Measurements from ENCODE around the gene DAP3.
"Not testable (repeated sequence)": the region's sequence is repeated elsewhere in the genome, so short reads cannot be mapped to it uniquely, and the experiment has no call there.

Gene DAP3

GRCh38 chr1:155759966-155760630, 71.2 kb downstream of the DAP3 start:
- Histone ChIP-seq H3K27ac (no peak overlapping the region), H3K4me3 (ENCODE audit: low read depth, low read length) (no peak overlapping the region), H3K9me3 (ENCODE audit: severe bottlenecking) (no peaks in the 10 kb centered on the region), H3K27me3 (ENCODE audit: insufficient read depth, low read depth, severe bottlenecking) (no peaks in the 10 kb centered on the region), H3K36me3 (peaks cover 86% of the 10 kb centered on the region)
- no peak for TF ChIP-seq CTCF (IDR thresholded peaks at IDR 0.05; ENCODE audit: low read depth, low read length)
- no peak for DNase-seq

GRCh38 chr1:155760751-155761475, 72.0 kb downstream of the DAP3 start:
- no peak for TF ChIP-seq CTCF (IDR thresholded peaks at IDR 0.05; ENCODE audit: low read depth, low read length)
- Histone ChIP-seq H3K27ac (no peak overlapping the region), H3K9me3 (ENCODE audit: severe bottlenecking) (no peaks in the 10 kb centered on the region), H3K27me3 (ENCODE audit: insufficient read depth, low read depth, severe bottlenecking) (no peaks in the 10 kb centered on the region), H3K36me3 (peaks cover 86% of the 10 kb centered on the region), H3K4me3 (ENCODE audit: low read depth, low read length) (no peak overlapping the region)
- no peak for DNase-seq

DNA sequence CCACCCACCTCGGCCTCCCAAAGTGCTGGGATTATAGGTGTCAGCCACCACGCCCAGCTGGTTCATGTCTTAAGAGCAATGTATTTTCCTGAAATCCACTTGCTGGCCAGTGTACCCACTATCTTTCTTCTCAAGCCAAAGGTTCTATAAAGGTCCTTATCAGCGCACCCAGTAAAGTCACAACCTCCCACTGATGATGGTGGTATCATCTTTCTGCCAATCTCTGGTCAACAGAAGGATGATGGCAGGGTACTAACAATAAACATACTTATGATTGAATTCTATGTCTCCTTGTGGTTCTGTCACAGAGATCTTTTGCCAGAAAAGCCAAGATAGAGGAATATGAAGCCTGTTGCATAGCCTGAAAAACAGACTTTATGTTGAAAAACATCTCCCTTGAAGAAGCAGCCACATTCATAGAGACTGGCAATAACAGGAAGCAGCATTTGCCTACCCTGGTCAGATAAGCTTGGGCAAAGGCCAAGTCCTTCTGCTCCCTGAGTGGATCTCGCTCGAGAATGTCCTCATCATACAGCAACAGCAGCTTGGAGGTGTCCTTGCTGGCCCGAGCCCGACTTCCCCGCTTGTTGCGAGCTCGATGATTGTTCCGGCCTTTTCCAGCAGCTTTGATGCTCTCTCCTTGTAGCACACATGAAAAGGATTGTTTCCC, 73.0 kb downstream of the DAP3 start:
- no peaks in the 10 kb centered on the region for H3K9me3 ChIP-seq (ENCODE audit: severe bottlenecking)
- no peak overlapping the region for H3K27ac ChIP-seq
- H3K27me3 ChIP-seq (ENCODE audit: insufficient read depth, low read depth, severe bottlenecking): no peaks in the 10 kb centered on the region
- no peak for TF ChIP-seq CTCF (IDR thresholded peaks at IDR 0.05; ENCODE audit: low read depth, low read length)
- H3K36me3 ChIP-seq: peaks cover 84% of the 10 kb centered on the region
- no peak overlapping the region for H3K4me3 ChIP-seq (ENCODE audit: low read depth, low read length)
- DNase-seq: no peak

DNA sequence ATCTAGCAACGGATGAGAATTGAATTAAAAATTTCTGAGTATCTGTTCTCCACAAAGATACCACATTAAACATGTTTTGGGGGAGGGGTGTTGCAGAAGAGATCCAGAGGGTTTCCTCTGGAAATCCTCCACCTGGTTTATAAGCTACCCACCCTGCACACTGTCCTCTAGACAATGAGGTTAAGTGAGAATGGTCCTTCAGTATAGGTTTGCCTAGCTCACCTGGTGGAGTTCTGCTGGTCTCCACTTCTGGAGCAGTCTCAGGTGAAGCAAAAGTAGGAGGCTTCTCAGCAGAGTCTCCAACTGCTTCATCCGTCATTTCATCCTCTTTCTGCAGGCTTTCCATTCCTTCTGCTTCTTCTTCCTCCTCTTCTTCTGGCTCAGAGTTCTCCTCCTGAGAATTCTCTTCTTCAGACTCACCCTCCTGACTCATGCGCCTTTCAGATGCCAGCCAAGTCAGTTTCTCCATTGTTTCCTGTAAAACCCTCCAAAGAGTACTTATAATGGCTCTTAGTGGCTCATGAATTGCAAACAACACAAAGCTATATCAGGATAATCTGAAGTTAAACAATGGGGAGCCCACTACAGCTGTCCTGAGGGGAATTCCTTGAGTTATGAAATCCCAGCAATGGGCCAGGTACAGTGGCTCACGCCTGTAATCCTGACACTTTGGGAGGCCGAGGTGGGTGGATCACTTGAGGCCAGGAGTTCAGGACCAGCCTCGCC, 74.4 kb downstream of the DAP3 start:
- H3K36me3 ChIP-seq: peaks cover 87% of the 10 kb centered on the region
- H3K27ac ChIP-seq; H3K4me3 ChIP-seq (ENCODE audit: low read depth, low read length); H3K9me3 ChIP-seq (ENCODE audit: severe bottlenecking); H3K27me3 ChIP-seq (ENCODE audit: insufficient read depth, low read depth, severe bottlenecking); DNase-seq: not testable (repeated sequence)

DNA sequence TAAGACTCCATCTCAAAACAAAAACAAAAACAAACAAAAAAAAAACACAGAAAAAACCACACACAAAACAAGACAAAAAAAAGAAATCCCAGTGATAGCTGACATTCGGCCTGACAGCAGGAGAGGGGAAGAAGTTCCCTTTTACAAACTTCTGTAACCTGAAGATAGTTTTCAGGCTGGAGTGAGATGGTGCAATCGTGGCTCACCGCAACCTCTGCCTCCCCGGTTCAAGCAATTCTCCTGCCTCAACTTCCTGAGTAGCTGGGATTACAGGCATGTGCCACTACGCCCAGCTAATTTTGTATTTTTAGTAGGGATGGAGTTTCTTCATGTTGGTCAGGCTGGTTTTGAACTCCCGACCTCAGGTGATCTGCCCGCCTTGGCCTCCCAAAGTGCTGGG, 75.1 kb downstream of the DAP3 start:
- peaks cover 87% of the 10 kb centered on the region for H3K36me3 ChIP-seq
- not testable (repeated sequence) for H3K27me3 ChIP-seq (ENCODE audit: insufficient read depth, low read depth, severe bottlenecking); DNase-seq; H3K4me3 ChIP-seq (ENCODE audit: low read depth, low read length); H3K27ac ChIP-seq; H3K9me3 ChIP-seq (ENCODE audit: severe bottlenecking)

DNA sequence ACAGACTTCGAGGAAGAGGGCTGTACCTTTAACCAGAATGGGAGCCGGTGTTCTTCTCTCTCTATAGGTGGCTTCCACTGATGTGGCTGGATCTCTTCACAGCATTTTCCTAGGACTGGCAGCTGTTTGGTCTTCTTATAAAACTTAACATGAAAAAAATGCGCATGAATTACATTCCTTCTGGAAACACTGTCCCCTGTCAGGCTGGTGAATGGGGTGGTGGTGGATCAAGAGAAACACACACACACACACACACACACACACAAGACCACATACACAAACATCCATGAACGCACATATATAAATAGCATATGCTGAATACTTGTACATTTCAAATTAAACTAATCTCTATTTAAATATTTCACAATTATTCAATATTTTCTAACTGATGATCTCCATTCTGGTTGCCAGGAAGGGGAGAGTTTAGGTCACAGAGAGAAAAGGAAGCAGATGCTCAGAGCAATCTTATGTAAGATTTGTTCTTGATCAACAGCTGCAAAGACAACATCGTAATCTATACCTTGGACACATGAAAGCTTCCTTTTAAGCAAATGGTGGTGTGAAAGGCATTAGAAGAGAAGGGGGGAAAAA, 78.6 kb downstream of the DAP3 start:
- H3K27ac ChIP-seq; H3K27me3 ChIP-seq (ENCODE audit: insufficient read depth, low read depth, severe bottlenecking); H3K4me3 ChIP-seq (ENCODE audit: low read depth, low read length); H3K9me3 ChIP-seq (ENCODE audit: severe bottlenecking); DNase-seq: not testable (repeated sequence)
- H3K36me3 ChIP-seq: peaks cover 91% of the 10 kb centered on the region

DNA sequence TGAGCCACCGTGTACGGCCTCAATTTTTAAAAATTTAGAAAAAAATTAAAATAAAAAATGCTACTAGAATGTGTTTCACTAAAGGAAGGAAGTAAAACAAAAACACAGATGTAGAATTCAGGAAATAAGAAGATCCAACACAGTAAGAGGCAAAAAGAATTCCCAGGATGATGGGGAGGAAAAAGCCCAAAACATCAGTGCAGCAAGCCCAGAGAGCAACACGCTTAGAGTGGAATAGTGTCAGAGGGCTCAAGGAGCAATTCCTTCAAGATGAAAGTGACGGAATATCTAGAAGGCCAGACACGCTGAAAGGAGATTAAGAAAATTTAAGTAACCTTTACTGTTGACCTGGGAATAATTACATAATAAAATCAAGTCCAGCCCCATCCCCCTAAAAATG, 80.4 kb downstream of the DAP3 start:
- Histone ChIP-seq H3K9me3 (ENCODE audit: severe bottlenecking) (no peaks in the 10 kb centered on the region), H3K27ac (no peak overlapping the region), H3K36me3 (peaks cover 94% of the 10 kb centered on the region), H3K4me3 (ENCODE audit: low read depth, low read length) (no peak overlapping the region), H3K27me3 (ENCODE audit: insufficient read depth, low read depth, severe bottlenecking) (no peaks in the 10 kb centered on the region)
- DNase-seq: no peak
- no peak for TF ChIP-seq CTCF (IDR thresholded peaks at IDR 0.05; ENCODE audit: low read depth, low read length)

Data from WERI-Rb-1 (cell line).